GM19455 (cell line): Measurements from ENCODE around the gene PLK3.
"Not testable (repeated sequence)": the region's sequence is repeated elsewhere in the genome, so short reads cannot be mapped to it uniquely, and the experiment has no call there.

ENCODE experiments used
- ATAC-seq: cut with Tn5 transposase; IDR thresholded peaks from one replicate; pipeline ENCODE4 v1.9.1; 2021; ENCODE audit not compliant: unreplicated experiment

The PLK3 gene

DNA sequence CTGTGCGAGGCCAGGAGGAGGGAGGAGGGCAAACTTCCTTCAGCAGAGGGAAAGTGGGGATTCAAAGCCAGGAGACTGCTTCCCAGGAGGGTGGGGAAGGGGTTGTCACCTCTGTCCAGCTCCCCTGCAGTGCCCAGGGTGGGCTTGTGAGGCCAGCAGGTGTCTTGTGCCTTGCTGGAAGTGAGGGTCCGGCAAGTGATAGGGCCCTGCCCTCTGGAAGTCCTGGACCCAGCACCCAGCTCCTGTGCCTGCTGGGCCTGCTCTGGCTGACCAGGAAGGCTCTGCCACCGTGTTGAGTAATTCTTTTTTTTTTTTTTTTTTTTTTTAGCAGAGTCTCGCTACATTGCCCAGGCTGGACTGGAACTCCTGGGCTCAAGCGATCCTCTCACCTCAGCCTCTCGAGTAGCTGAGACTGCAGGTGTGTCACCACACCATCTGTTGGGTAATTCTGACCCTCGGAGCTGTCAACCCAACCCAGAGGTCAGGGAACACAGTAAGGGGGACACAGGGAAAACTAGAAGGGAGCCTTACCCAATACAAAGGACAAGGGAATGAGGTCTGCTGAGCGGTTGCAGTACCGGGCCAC lies 13.2 kb upstream of the PLK3 start:
- no peak for ATAC-seq

DNA sequence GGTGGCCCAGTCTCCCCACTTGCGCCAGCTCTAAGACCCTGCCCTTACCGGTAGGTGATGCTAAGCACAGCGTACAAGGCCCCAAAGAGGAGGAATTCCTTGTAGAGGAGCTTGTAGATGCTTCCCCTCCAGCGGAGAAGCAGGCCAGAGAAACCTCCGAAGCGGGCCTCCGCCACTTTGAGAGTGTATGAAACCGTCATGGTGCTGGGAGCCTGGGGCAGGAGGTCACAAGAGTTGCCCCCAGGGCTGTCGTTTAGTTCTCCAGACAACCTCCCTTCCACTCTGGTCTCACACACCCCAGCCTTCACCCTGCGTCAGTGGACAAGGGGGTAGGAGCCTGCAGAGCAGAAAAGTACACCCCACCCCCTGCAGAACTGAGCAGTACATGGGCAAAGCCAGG lies 12.7 kb upstream of the PLK3 start:
- ATAC-seq: no peak

DNA sequence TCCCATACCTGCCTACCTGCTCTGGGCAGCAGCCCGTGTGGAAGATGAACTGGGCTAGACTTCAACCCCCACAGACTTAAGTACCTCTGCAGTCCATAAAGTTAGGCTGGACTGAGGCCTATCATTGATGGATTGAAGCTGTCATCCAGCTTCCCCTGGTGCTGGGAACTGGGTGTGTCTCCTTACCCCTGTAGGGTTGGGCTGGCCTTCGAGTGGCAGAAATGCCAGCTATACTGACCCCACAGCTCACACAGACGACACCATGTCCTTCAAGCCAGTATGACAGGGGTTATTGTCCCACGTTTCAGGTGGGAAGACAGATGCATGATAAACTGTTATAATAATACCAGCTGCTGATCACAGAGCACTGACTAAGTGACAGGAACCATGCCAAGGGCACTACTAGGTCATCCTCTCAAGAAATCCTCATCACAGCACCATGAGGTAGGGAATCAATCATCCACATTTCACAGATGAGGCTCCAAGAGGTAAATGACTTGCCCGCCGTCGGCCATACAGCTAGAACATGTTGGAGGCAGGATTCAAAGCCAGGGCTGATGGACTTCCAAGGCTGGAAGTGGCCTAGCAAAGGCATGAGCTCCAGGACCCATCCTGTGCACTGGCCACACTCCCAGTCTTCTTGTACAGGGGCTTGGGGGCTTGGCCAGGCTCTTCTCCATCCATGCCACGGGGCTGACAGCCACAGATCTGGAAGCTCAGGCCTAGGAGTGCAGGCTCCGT lies 11.9 kb upstream of the PLK3 start, which contains the start of gene BEST4:
Gene BEST4, minus strand, starts transcription at position 51 of the 741 bp plus-strand sequence. CDS start 465 bp downstream, outside the sequence.
- no peak for ATAC-seq

DNA sequence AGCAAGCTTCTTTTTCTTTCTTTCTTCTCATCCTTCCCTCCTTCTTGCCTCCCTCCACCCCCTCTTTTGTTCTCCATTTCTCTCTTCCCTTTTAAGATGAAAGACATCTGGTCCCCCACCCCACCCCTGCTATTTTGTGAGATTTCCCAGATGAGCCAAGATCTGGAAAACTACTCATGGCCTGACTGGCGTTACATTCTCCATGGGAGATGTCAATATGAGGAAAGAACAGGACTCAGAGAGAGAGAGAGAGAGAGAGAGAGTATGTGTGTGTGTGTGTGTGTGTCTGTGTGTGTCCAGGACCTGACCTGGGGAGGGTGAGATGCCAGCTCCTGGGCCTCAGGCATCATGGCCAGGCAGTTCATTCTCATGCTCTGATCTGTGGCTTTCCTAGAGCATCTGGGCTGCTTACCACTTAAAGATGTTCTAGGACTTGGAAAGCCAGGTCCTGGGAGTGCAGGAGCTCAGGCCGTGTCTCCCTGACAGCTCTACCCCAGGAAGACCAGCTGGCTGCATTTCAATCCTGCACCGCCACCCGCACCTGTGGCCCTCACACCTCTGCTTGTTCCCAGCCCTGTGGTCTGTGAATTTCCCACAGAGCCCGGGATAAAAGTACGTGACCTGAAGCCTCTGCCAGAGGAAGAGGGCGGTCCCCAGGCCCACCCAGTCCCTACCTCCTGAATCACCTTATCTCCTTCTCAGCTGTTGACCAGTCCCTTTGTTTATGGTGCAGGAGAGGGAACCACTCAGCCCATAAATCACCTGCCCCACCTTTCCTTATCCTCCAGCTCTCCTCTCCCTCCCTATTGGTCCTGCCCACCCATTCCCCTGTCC lies 9.0 kb upstream of the PLK3 start:
- ATAC-seq: no peak

DNA sequence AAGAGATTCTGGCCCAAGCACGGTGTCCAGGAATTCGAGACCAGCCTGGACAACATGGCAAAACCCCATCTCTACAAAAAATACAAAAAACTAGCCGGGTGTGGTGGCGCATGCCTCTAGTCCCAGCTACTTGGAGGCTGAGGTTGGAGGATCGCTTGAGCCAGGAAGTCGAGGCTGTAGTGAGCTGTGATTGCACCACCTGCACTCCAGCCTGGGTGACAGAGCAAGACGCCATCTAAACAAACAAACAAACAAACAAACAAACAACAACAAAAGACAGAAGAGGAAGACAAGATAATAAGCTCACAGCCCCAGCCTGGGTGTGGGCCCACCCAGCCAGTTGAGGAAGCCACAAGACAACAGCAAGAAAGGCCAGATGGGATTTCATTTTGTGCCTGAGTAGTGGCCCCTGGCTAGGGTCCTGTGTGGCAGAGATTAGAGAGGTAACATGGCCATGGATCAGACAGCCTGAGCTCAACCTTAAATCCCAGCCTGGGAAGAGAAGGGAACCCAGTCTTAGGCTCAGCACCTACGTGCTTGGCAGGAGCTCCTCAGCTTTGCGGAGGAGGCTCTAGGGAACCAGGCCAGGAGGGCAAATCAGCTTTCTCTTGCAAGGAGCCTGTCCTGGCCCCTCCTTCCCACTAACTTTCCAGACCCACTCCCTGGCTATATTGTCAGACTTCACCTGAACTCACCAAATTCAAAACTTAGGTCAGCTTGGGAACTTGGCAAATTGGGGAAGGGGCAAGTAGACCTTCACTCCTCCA lies 7.3 kb upstream of the PLK3 start:
- ATAC-seq: no peak

DNA sequence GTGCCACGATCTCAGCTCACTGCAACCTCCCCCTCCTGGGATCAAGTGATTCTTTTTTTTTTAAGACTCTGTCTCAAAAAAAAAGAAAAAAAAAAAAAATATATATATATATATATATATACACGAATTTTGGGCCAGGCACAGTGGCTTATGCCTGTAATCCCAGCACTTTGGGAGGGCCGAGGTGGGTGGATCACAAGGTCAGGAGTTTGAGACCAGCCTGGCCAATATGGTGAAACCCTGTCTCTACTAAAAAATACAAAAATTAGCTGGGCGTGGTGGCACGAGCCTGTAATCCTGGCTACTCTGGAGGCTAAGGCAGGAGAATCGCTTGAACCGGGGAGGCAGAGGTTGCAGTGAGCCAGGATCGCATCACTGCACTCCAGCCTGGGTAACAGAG lies 2.3 kb upstream of the PLK3 start:
- ATAC-seq: not testable (repeated sequence)

DNA sequence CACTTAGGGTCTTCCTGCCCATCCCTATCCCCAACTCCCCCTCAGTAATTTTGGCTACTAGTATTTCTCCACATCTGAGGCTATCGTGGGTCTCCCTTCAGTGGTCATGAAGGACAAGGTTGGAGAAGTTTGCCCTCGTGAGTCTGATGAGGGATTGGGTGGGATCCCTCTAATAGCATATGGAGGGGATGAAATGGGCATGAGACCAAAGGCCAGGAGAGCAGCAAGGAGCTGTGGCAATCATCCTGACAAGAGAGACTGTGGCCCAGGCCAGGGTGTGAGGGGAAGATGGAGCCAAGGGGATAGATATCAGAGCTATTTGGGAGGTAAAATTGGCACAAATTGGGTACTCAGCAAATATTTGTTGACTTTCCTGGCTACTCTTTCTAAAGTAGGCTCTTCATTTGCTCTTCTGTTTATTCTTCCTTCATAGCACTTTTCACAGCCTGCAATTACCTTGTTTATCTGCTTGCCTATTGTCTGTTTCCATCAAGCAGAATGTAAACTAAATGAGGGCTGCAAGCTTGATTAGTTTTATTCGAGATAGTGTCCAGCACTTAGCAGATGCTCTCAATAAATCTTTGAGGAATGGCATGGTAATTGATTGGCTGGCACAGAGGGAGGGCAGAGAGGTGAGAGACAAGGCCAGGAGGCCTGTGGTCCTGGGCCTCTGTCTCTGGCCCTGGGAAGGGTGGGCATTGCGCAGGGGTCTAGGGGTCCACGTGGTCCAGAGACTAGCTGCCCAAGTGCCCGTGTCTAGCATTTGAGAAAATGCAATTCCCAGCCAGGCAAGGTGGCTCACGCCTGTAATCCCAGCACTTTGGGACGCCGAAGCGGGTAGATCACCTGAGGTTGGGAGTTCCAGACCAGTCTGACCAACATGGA lies 1.5 kb upstream of the PLK3 start:
- ATAC-seq: no peak

DNA sequence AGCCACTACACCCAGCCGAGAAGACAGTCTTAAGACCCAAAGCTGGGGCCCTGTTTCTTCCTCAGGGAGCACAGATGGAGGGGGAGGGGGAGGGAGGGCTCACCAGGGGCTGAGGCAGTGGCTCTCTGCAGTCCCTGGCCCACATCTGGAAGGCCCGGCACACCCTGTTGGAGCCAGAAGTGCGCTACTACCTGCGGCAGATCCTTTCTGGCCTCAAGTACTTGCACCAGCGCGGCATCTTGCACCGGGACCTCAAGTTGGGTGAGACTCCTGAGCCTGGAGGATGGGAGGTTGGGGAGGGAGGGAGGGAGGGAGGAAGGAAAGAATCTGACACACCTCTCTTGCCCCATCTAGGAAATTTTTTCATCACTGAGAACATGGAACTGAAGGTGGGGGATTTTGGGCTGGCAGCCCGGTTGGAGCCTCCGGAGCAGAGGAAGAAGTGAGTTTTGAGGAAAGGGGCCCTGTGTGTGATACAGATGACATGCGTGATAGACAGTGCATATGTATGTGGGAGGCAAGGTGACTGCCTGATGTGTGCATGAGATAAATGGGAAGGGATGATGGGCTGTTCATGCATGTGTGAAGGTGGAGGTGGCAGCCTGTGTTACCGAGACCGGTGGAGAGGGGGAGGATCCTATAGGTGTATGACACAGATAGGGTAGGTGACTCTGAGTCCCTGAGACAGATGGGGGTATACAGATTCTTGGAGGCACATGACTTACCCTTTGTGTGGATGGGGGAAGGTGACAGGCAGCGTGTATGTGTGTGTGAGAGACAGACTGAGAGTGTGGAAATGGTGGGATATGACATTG lies 1.5 kb downstream of the PLK3 start:
- ATAC-seq: no peak

DNA sequence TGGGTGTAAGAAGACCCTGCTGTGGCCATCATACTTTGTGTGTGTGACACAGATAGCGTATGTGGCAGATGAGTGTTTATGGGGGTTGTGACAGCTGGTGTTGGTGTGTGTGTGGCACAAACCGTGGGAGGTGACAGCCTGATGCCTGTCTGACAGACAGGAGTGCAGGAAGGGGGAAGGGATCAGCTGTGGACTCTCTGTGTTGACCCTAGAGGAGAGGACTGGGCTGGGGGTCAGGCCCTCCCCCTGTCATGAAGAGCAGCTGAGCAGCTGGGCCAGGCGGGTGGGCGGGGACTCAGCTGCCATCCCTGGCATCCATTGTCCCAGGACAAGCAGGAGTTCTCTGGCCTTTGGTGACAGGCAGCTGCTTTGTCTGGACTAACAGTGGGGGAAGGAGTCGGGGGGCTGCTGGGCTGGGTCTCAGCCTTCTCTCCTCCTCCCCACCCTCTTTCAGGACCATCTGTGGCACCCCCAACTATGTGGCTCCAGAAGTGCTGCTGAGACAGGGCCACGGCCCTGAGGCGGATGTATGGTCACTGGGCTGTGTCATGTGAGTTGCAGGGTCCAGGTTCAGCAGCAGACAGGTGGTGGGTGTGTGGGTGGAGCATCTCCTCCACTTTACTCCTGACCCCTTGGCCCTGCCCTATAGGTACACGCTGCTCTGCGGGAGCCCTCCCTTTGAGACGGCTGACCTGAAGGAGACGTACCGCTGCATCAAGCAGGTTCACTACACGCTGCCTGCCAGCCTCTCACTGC lies 2.3 kb downstream of the PLK3 start:
- no peak for ATAC-seq

DNA sequence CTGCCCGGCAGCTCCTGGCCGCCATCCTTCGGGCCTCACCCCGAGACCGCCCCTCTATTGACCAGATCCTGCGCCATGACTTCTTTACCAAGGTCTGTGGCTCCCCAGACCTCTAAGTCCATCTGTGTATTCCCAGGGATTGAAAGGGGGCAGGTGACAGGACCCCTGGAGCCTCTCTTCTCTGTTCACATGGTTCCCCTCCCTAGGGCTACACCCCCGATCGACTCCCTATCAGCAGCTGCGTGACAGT lies 2.8 kb downstream of the PLK3 start:
- ATAC-seq: no peak

DNA sequence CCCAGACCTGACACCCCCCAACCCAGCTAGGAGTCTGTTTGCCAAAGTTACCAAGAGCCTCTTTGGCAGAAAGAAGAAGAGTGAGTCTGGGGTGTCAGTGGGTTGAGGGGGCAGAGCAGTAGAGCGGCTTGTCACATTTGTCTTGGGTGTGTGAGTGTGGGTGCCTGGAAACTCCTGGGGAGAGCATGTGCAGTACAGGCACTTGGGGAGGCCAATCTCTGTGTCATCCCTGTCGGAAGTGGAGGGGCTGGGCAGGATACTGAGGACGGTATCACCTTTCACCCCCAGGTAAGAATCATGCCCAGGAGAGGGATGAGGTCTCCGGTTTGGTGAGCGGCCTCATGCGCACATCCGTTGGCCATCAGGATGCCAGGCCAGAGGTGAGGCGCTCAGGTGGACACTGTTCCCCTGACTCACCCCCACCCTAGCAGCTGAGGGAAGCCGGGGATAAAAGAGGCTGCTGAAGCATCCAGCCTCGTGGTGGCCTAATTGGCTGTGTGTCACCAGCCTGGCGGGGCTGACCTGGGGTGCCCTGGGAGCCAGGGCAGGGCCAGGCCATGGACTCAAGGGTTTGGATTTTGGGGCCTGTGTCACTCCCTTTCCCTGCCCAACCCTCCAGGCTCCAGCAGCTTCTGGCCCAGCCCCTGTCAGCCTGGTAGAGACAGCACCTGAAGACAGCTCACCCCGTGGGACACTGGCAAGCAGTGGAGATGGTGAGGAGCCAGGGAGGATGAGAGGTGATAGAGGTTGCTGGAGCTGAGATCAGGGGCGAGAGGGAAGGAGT lies 3.3 kb downstream of the PLK3 start:
- no peak for ATAC-seq

DNA sequence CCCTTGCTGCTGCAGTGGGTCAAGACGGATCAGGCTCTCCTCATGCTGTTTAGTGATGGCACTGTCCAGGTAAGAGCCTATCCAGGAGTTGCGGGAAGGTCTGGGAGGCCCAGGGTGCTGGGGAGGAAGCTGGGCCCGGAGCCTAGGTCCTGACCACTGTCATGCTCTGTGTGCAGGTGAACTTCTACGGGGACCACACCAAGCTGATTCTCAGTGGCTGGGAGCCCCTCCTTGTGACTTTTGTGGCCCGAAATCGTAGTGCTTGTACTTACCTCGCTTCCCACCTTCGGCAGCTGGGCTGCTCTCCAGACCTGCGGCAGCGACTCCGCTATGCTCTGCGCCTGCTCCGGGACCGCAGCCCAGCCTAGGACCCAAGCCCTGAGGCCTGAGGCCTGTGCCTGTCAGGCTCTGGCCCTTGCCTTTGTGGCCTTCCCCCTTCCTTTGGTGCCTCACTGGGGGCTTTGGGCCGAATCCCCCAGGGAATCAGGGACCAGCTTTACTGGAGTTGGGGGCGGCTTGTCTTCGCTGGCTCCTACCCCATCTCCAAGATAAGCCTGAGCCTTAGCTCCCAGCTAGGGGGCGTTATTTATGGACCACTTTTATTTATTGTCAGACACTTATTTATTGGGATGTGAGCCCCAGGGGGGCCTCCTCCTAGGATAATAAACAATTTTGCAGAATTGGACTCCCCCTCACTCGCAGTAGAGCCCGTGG lies 5.3 kb downstream of the PLK3 start:
- ATAC-seq: no peak

DNA sequence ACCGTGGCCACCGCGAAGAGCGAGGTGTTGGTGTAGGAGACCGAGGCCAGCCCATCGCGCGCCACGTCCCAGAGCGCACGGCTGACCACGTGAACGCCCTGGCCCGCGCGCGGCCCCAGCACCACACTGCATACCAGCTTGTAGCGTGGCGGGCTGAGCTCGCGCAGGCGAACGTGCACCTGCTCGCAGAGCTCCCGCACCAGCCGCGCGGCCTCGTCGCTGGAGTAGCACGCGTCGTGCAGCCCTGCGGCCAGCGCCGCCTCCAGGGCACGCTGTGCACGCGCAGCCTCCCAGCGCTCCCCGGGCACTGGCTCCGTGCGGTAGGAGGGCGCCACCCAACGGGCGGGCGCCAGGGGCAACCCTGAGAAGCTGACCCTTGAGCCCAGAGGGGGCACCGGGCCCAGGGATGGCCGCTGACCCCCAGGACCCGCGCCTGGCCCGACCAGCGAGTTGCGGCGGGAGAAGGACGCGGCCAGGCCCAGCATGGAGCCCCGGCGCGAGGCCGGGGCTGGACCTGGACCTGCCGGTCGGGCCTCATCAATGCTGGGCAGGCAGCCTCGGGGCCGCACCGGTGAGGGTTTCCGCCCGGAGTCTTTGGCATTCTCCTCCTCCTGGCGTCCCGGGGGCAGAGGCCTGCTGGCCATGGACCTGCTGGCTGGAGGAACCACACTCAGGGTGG lies 6.0 kb downstream of the PLK3 start:
- no peak for ATAC-seq

DNA sequence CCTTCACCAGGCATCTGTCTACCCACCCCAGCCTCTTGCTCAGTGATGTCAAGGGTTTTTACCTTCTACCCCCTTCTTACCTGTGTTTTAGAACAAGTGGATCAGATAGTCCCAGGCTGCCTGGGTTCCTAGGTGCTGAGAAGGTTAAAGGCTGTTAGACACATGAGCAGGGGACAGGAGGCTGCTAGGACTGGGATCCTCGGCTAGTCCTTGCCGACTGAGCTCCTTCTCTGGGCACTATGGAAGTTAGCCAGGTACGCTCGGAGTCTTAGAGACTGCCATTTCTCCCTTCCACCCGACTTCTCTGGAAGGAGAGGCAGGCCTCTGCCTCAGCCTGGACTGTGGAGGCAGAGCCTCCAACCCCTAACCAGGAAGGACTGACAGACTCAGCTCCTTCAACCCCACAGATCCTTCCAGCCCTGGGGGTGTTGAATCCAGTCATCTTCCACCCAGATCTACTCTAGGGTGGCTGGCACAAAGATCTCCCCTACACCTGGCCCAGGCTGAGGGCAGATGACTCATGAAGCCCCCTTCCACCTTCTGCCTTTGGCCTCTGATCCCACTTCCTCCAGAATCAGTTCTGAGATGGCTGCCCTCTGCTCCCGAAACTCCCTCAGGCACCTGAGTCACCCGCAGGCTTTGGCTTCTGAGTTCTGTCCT lies 6.7 kb downstream of the PLK3 start, which contains the start of gene DYNLT4:
Gene DYNLT4, minus strand, starts transcription at position 648 of the 660 bp plus-strand sequence. CDS start 683 bp downstream, outside the sequence.
- ATAC-seq: no peak

DNA sequence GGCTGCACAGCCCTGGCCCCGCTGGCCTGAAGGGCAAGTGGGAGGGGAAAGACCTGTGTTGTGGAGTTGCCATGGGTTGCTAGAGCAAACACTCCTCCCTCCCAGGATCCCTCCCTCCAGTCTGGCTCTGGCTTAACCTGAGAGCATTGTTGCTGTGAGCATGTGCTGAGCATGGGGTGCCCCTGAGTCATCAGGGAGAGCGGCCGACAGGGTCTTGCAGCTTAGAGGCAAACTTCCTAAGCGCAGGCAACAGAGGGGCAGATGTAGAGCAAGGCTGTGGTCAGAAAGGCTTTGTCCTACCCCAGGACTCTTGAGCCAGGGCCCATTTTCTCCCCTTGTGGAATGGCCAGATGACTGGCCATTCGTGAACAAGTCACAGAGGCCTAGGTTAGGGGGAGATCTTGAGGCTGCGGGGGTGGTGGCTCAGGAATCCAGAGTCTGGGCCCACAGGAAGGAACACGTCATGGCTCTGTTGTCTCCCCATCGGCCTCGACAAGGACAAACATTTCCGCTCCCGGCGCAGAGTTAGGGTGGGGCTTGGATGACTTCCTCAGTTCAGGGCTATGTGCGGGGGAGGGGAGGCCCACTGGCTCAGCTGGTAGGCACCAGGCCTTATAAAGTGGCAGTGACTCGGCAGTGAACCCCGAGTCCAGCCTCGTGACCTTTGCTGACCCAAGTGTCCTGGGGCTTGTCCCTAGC lies 7.3 kb downstream of the PLK3 start:
- no peak for ATAC-seq
